ENCODE data around the gene PLEK2. TPM values are rescaled to one million over a fixed set of nuclear protein-coding genes. Genes with fewer than 3 reads are reported as not detected.

Gene PLEK2
- polyA plus RNA-seq, 1 donor (not counting 4 experiments of a cell fraction or from before 2014, with no cell fraction given), result 219 TPM

- dilution Hi-C loops (cut with MboI; ENCODE audit: extremely low pct_ligation_motif_present, low sequenced_read_pairs), result no loop called here
- Histone ChIP-seq H3K4me2 (ENCODE audit: control insufficient read depth, extremely low read depth, insufficient read depth, low read depth, low read length) (no peak overlapping the region), H3K9me3 (ENCODE audit: control insufficient read depth, low read depth, low read length) (no peaks in the 10 kb centered on the region), H3K36me3 (ENCODE audit: control insufficient read depth in 2 of 2, extremely low read depth in 1 of 2, insufficient read depth in 2 of 2, low read length in 2 of 2) (no peaks in the 10 kb centered on the region), H3K9ac (ENCODE audit: control insufficient read depth, extremely low read depth, insufficient read depth, low read length) (no peak overlapping the region), H4K20me1 (ENCODE audit: control insufficient read depth, extremely low read depth, insufficient read depth, low read length) (no peaks in the 10 kb centered on the region), H2AFZ (ENCODE audit: control insufficient read depth, low read length) (peak overlapping the region; percentile 8), H3K27me3 (ENCODE audit: control insufficient read depth, extremely low read depth, insufficient read depth, low read length) (no peaks in the 10 kb centered on the region), H3K27ac (ENCODE audit: control insufficient read depth, insufficient read depth, low read length) (peak overlapping the region; percentile 68), H3K79me2 (ENCODE audit: control insufficient read depth, insufficient read depth, low read length) (no peaks in the 10 kb centered on the region), H3K4me3 (ENCODE audit: control insufficient read depth in 2 of 3, extremely low read depth in 1 of 3, insufficient read depth in 2 of 3, low read depth in 1 of 3, low read length in 3 of 3) (no peak overlapping the region), H3K9me1 (ENCODE audit: control insufficient read depth, extremely low read depth, insufficient read depth, low read length) (no peaks in the 10 kb centered on the region), H3K4me1 (ENCODE audit: control insufficient read depth, extremely low read depth, insufficient read depth, low read length) (peaks cover 28% of the 10 kb centered on the region)
- no peak for DNase-seq (ENCODE audit: low read depth, low spot score)
- no peak for FAIRE-seq
- TF ChIP-seq CTCF (optimal IDR thresholded peaks at IDR 0.05 in 1 of 3, IDR thresholded peaks at IDR 0.05 in 1 of 3, conservative IDR thresholded peaks at IDR 0.05 in 1 of 3; ENCODE audit: extremely low read depth in 1 of 3, insufficient read depth in 2 of 3, low read length in 3 of 3) (no peak), EZH2 (IDR thresholded peaks at IDR 0.05; ENCODE audit: low read length) (no peak)
Measured at GRCh38 chr14:67425608-67426007, 13.6 kb upstream of the PLEK2 start.

GRCh38 chr14:67424539-67424938 lies 12.6 kb upstream of the PLEK2 start:
- dilution Hi-C loops (cut with MboI; ENCODE audit: extremely low pct_ligation_motif_present, low sequenced_read_pairs), result no loop called here
- Histone ChIP-seq H3K9ac (ENCODE audit: control insufficient read depth, extremely low read depth, insufficient read depth, low read length) (no peak overlapping the region), H2AFZ (ENCODE audit: control insufficient read depth, low read length) (no peak overlapping the region), H3K79me2 (ENCODE audit: control insufficient read depth, insufficient read depth, low read length) (no peaks in the 10 kb centered on the region), H3K4me2 (ENCODE audit: control insufficient read depth, extremely low read depth, insufficient read depth, low read depth, low read length) (no peak overlapping the region), H3K9me1 (ENCODE audit: control insufficient read depth, extremely low read depth, insufficient read depth, low read length) (no peaks in the 10 kb centered on the region), H3K9me3 (ENCODE audit: control insufficient read depth, low read depth, low read length) (no peaks in the 10 kb centered on the region), H3K4me1 (ENCODE audit: control insufficient read depth, extremely low read depth, insufficient read depth, low read length) (peaks cover 35% of the 10 kb centered on the region), H3K27ac (ENCODE audit: control insufficient read depth, insufficient read depth, low read length) (no peak overlapping the region), H3K36me3 (ENCODE audit: control insufficient read depth in 2 of 2, extremely low read depth in 1 of 2, insufficient read depth in 2 of 2, low read length in 2 of 2) (no peaks in the 10 kb centered on the region), H4K20me1 (ENCODE audit: control insufficient read depth, extremely low read depth, insufficient read depth, low read length) (no peaks in the 10 kb centered on the region), H3K4me3 (ENCODE audit: control insufficient read depth in 2 of 3, extremely low read depth in 1 of 3, insufficient read depth in 2 of 3, low read depth in 1 of 3, low read length in 3 of 3) (no peak overlapping the region), H3K27me3 (ENCODE audit: control insufficient read depth, extremely low read depth, insufficient read depth, low read length) (no peaks in the 10 kb centered on the region)
- TF ChIP-seq EZH2 (IDR thresholded peaks at IDR 0.05; ENCODE audit: low read length), result no peak
- TF ChIP-seq CTCF (optimal IDR thresholded peaks at IDR 0.05 in 1 of 3, IDR thresholded peaks at IDR 0.05 in 1 of 3, conservative IDR thresholded peaks at IDR 0.05 in 1 of 3; ENCODE audit: extremely low read depth in 1 of 3, insufficient read depth in 2 of 3, low read length in 3 of 3), result no peak
- FAIRE-seq (no peak), DNase-seq (ENCODE audit: low read depth, low spot score) (no peak)
